ENCODE data around the gene ACVR2B.

Gene ACVR2B

GRCh38 chr3:38533285-38533976 is 79.7 kb downstream of the ACVR2B start:
- DNase-seq (ENCODE audit: low read depth), result no peak

GRCh38 chr3:38534180-38534579 is 80.5 kb downstream of the ACVR2B start:
- DNase-seq (ENCODE audit: low read depth), result no peak

- no peak for DNase-seq (ENCODE audit: low read depth)
Measured at GRCh38 chr3:38534604-38535003, 80.9 kb downstream of the ACVR2B start.

- no peak for DNase-seq (ENCODE audit: low read depth)
Measured at GRCh38 chr3:38536671-38537070, 83.0 kb downstream of the ACVR2B start.

- DNase-seq (ENCODE audit: low read depth), result no peak
Measured at GRCh38 chr3:38538773-38539353, 85.2 kb downstream of the ACVR2B start.

- DNase-seq (ENCODE audit: low read depth), result no peak
Measured at GRCh38 chr3:38541806-38542205, 88.1 kb downstream of the ACVR2B start.

Data from activated gamma-delta T cell treated with anti-CD3 and anti-CD28 coated beads, Interleukin-2, amount 50 U/mL, for 16 hours (primary cell).